Measurements from ENCODE around the gene RNF112. TPM values are rescaled to one million over a fixed set of nuclear protein-coding genes. Genes with fewer than 3 reads are reported as not detected.

The RNF112 gene
- total and polyA plus RNA-seq, 12 donors = 0.64 to 8.1 (median 1.1) TPM

DNA sequence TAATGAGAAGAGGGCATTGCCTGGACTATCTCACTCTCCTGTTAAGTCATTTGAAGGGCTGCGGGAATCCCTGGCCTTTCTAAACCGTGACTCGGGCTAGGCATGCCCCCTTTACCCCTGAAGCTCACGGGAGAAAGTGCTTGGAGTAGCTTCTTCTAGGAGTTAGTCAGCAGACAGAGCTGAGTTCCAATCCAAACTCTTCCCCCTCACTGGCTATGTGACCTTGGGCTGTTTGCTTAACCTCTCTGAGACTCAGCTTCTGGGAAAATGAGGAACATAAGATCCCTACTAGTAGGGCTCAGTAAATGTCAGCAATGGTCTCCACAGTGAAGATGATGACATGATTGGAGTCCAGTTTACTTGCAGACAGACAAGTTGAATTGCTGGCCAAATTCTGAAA lies 42.8 kb upstream of the RNF112 start:
- Histone ChIP-seq H3K27ac (peak overlapping the region in 1 of 10 donors; percentile 5), H3K4me1 (peaks cover 4 to 52% (median 20%) of the 10 kb centered on the region in 9 donors), H3K27me3 (no peaks in the 10 kb centered on the region), H3K4me3 (no peak overlapping the region), H3K36me3 (no peaks in the 10 kb centered on the region), H3K9me3 (no peaks in the 10 kb centered on the region)
- 78 to 80% methylated on average over 4 of the region's 4 CpGs for WGBS, 2 donors
- DNase-seq (no peak), ATAC-seq (no peak)
- TF ChIP-seq, protein P1, sequence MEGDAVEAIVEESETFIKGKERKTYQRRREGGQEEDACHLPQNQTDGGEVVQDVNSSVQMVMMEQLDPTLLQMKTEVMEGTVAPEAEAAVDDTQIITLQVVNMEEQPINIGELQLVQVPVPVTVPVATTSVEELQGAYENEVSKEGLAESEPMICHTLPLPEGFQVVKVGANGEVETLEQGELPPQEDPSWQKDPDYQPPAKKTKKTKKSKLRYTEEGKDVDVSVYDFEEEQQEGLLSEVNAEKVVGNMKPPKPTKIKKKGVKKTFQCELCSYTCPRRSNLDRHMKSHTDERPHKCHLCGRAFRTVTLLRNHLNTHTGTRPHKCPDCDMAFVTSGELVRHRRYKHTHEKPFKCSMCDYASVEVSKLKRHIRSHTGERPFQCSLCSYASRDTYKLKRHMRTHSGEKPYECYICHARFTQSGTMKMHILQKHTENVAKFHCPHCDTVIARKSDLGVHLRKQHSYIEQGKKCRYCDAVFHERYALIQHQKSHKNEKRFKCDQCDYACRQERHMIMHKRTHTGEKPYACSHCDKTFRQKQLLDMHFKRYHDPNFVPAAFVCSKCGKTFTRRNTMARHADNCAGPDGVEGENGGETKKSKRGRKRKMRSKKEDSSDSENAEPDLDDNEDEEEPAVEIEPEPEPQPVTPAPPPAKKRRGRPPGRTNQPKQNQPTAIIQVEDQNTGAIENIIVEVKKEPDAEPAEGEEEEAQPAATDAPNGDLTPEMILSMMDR (IDR thresholded peaks at IDR 0.05) = no peak
- intact Hi-C loops (cut with DNase I) = loop anchor here in 6 of 10 donors (5.0 to 10.0 kb wide), 5 partner anchors 39 to 399 kb away; no protein-coding TSS in a partner anchor

DNA sequence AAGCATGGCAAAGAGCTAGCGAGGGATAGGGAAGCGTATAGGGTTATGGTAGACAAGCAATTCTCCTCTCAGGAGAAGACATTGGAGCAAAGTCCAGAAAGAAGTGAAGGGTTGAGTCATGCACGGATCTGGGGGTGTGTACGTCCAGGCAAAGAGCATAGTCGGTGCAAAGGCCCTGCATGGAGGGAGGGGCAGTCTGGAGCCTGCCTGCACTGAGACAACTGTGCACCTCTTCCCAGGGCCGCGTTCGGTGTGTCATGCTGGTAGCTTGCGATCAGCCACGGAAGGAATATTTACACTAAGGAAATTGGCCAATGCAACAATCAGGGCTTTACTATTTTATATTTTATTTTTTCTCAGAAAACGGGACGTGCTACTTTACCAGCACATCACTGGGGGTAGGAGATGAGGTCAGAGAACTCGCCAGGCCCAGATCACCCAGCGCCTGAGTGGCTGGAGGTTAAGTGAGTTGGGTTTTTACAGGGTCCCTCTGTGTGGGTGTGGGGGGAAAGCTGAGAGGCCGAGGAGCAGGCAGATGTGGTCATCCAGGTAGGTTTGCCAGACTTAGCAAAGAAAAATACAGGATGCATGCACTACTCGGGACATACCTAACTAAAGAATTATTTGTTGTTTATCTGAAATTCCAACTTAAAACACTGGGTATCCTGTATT lies 41.8 kb upstream of the RNF112 start:
- Histone ChIP-seq H3K27me3 (no peaks in the 10 kb centered on the region), H3K9me3 (no peaks in the 10 kb centered on the region), H3K4me3 (no peak overlapping the region), H3K36me3 (peaks cover 0 to 6% (median 0%) of the 10 kb centered on the region in 9 donors), H3K27ac (peak overlapping the region in 6 of 10 donors; percentile 27 to 82 (median 56)), H3K4me1 (peaks cover 4 to 51% (median 19%) of the 10 kb centered on the region in 9 donors)
- TF ChIP-seq, protein P1 (IDR thresholded peaks at IDR 0.05) = no peak
- ATAC-seq (no peak), DNase-seq (no peak)
- WGBS, 2 donors = 93 to 95% methylated on average over 16 of the region's 16 CpGs
- intact Hi-C loops (cut with DNase I) = loop anchor here in 6 of 10 donors (5.0 to 10.0 kb wide), 5 partner anchors 38 to 398 kb away; no protein-coding TSS in a partner anchor

DNA sequence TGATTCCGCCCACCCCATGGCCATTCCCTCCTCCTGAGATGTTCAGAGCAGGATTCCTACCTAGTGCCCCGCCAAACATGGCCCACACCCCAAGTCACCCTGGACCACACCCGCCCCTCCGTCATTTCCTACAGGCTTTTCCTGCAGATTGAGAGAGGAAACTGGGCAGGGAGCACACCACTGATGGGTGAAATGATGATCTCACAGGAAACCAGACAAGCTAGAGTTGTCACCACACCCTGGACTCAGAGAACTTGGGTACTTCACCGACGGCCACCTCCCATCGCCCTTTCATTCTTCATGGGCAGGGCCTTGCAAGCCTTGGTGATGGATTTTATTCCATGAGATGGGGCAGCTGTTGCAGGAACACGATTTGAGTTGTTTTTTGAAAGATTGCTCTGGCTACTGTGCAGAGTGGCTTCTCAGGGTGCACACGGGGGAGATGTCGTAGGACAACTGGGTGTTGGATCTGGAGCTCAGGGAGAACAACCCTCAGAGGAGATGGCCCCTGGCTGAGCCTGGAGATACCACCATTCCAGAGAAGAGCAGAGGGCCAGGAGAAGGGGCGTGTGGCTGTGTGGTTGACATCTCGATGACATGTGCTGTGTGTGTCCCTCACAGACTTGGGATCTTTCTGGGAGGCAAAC lies 41.1 kb upstream of the RNF112 start:
- DNase-seq (peak in 1 of 2 donors; percentile 54), ATAC-seq (peak; percentile 39 to 83 (median 66))
- H3K27ac ChIP-seq = peak overlapping the region; percentile 0 to 82 (median 64)
- peaks cover 4 to 51% (median 19%) of the 10 kb centered on the region in 9 donors for H3K4me1 ChIP-seq
- intact Hi-C loops (cut with DNase I) = loop anchor here in 6 of 10 donors (5.0 to 10.0 kb wide), 5 partner anchors 37 to 397 kb away; no protein-coding TSS in a partner anchor
- H3K4me3 ChIP-seq = no peak overlapping the region
- H3K27me3 ChIP-seq = no peaks in the 10 kb centered on the region
- peaks cover 0 to 8% (median 0%) of the 10 kb centered on the region in 9 donors for H3K36me3 ChIP-seq
- 52 to 71% methylated on average over 12 of the region's 12 CpGs for WGBS, 2 donors
- TF ChIP-seq, protein P1 (IDR thresholded peaks at IDR 0.05) = no peak
- H3K9me3 ChIP-seq = no peaks in the 10 kb centered on the region

DNA sequence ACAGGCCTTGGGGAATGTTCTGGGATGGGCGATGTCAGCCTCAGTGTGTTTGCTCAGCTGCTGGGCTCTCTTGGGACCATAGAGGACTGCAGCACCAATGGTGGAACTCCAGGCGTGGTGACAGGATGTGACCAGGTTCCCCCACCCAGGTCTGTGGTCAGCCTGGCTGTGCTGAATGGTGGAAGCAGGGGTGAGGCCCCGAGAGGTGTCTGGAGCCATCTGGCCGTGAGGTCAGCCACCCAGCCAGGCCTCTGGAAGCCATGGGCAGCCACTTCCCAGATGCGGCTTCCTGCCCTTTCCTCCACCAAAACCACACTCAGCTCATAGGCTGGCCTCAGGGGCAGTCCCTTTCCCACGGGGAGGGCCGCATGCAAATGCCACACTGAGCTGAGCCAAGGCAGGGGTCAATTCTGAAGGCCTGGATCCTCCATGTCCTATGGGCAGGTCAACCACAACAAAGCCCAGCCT lies 40.5 kb upstream of the RNF112 start:
- no peak overlapping the region for H3K4me3 ChIP-seq
- ATAC-seq (peak; percentile 60 to 91 (median 79)), DNase-seq (peak; percentile 62 to 70)
- peaks cover 0 to 8% (median 0%) of the 10 kb centered on the region in 9 donors for H3K36me3 ChIP-seq
- H3K27ac ChIP-seq = peak overlapping the region; percentile 0 to 82 (median 64)
- no peaks in the 10 kb centered on the region for H3K27me3 ChIP-seq
- H3K4me1 ChIP-seq = peaks cover 4 to 51% (median 19%) of the 10 kb centered on the region in 9 donors
- WGBS, 2 donors = 46 to 62% methylated on average over 7 of the region's 7 CpGs
- H3K9me3 ChIP-seq = no peaks in the 10 kb centered on the region
- intact Hi-C loops (cut with DNase I) = no loop called here
- TF ChIP-seq, protein P1 (IDR thresholded peaks at IDR 0.05) = no peak

Data from heart right ventricle (tissue), 16 donors.